HG03280 (cell line): ENCODE results near the gene MAB21L1.

Source experiments
- ATAC-seq: cut with Tn5 transposase; IDR thresholded peaks from one replicate; pipeline ENCODE4 v1.9.1; 2021; ENCODE audit warnings: mild to moderate bottlenecking, moderate library complexity; ENCODE audit not compliant: unreplicated experiment

Gene MAB21L1

DNA sequence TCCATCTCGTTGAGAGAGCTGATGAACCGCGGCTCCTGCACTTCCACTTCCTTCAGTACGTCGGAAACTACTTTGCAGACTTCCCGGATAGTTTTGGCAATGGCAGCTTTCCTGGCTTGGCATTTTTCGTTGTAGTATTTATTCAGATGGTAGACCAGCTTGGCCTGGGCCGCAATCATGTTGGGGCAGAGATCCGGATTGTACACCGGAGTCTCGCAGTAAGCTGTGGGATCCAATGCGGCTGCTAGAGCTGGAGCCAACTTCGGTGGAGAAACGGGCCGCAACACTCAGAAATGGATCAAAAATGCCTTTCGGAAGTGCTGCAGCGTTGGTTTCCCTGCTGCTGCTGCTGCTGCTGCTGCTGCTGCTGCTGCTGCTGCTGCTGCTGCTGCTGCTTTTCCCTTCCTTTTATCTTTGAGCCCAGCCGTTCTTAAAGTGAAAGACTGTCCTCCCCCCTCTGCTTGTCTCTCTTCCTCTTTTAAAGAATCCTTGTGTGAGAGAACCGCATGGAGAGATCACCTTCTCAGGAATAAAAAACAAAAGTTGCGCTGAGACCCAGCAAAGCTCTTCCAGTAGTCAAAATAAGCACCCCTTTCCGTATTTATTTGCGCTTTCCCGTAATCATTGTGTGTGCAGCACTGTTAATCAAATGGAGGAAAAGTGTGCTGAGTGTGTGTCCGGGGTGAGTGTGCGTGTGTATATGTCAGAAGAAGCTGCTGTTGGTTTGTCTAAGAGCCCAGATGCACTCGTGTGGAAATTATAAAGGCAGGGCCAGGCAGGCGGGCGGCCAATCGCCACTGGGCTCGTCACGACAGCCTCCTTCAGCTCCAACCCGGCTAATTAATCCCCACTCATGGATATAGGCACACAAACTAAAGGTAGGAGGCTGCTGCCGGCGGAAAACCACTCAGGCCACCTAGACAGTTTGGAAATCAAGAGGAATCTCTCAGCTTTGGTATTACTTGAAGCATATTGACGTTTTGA is at the start of gene MAB21L1:
Gene MAB21L1, minus strand, starts transcription at position 730 of the 984 bp plus-strand sequence. Its CDS starts 551 bp downstream, at position 179.
- no peak for ATAC-seq

DNA sequence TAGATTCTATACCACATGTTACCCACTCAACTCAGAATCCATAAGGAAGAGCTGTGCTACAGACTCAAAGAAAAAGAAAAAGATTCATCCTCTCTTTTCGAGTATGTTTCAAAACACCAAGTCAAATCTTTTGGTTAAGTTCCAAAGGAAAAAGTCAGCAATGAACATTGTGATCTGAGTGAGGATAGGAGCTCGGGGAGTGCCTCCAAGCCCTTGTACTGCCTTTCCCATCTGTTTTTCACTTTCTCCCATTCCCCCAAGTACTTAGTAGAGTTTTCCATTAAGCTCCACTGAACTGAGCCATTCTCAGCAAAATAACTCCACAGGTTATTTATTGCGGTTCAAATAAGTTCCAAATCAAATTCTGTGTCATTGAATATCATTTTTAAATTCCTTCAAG is 47.7 kb upstream of the MAB21L1 start:
- no peak for ATAC-seq

DNA sequence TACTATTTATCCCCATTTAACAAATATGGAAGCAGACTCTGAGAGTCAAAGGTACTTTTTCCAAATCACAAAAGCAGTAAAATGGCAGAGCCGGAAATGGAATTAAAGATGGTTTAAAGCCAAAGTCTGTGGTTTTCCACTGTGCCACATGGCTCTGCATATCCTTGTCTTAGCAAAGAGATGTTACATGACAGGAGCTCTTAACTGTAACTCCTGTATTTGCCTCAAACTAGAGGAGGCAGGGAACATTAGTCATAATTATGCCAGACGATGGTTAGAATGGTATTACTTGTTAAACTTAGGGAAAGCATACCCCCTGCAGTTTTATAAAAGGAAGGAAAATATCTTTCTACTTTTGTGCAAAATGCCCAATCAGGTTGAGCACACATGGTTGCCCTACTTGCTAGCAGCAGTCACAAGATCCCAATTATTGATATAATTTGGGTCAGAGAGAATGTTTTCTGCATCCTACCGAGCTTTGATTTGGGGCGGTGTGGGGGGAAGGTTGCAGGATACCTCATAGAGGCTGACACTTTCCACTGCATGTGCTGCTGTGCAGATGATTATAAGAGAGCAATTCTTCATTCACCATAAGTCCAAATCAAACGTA is 42.0 kb upstream of the MAB21L1 start:
- ATAC-seq = no peak

DNA sequence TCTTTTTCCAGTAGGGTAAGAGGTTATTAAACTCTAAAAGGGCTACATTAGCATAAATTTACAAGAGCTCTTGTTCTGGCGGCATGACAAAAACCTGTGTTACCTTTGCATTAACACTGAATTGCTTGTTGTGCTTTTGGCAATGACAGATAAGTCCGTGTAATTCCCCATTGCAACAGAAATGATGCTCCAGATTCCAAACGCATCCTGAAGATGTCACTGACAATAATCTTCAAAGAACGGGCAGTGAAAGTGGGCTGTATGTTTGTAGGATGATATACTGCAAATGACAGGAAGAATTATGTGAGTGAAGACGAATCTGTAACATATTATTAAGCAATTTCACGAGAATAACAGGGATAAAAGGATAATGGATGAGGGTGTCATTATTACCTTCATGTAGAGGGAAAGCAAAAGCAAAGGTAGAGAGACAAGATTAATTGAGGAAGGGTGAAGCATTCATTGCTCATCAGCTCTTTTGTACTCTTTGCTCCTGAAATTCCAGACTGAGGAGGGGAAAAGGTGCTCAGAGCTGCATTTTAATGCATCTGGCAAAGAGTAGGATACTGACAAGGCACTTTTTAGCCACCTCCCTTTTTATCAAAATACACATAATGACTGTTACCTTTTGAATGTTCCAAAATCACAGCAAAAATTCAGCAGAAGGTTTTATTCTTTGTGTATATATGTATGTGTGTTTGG is 38.5 kb upstream of the MAB21L1 start:
- ATAC-seq = no peak

DNA sequence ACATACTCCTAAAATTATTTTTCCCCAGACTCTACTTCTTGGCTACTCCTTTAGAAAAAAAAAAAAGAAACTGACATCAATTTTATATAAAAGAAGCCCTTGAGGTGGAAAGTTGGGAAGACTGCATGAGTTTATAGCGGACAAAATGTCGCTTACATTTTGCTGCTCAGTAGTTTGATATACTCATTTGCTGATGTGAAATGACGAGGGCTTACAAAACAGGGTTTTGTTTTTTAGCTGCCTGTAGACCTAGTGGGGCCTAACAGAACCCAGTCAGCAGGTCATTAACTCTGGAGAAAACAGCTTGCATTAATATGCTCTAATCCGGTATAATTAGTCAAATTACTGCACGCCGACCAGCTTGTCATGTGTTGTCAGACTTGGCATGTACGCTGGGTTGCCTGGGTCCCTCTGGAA is 37.6 kb upstream of the MAB21L1 start:
- no peak for ATAC-seq

DNA sequence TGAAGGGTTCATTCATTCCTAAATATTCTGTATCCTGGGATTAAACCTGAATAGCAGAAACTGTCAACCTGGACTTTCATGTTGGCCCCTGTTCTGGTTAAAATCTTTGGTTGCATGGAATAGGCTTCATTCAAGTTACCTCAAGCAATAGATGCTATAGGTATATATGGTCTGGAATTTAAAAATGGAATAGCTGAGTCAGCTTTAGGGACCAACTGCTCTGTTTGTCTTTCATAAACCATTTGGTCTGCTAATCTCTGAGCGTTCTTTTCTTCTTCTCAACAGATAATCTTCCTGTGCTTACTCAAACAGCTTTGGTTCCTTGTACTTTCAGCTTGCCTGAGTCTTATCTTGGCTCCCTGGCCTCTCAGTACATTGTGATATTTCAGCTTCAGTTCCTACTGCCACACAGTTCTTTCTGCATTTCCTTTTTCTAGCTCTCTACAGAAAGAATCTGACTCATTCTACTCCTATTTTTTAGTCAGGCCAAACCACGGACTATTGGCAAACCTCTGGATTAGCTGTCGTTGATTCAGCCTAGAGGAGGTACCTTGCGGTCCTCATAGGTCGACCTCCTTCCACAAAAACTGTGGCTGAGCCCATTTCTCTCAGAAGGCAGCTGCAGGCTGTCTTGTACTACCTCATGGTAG is 35.9 kb upstream of the MAB21L1 start:
- no peak for ATAC-seq

DNA sequence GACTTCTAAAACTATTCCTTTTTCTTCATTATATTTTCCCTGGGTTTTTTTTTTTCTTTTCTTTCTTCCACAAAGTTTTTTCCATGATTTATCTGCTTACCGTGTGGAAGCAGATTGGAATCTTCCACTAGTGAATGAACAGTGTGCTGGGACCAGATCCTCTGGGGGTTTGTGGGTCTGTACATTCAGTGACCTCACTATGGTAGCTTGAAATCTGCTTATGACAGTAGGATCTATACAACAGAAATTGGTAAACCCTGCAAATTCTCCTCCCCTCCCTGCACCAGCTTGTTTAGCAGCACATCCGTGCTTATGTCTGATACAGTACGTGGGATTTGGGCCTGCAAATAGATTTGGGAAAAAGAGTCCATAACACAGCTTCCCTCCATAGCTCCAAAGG is 26.0 kb upstream of the MAB21L1 start:
- ATAC-seq = no peak

DNA sequence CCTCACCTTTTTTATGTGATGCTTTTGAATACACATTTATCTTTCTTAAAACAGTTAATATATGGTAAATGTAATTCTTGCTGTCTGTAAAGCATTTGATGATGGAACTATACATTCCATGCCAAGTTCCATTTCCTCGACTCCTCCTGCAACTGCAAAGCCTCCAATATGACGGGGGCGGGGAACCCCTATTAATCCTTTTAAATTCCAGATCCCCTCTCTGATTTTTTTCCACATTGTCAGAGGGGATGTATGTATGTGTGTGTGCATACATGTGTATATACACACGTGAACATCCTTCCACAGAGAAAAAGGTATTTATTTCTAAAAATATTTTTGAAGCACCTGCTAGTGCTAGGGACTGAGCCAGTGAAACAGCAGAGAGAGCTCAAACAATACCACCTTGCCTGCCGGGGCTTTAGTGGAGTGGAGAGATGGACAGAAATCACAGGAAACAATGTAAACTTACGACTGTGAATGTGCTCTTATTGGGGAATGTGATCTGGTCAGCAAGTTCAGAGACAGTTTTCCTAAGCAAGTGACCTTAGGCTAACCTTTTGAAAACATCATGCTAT is 25.3 kb upstream of the MAB21L1 start:
- ATAC-seq = no peak

DNA sequence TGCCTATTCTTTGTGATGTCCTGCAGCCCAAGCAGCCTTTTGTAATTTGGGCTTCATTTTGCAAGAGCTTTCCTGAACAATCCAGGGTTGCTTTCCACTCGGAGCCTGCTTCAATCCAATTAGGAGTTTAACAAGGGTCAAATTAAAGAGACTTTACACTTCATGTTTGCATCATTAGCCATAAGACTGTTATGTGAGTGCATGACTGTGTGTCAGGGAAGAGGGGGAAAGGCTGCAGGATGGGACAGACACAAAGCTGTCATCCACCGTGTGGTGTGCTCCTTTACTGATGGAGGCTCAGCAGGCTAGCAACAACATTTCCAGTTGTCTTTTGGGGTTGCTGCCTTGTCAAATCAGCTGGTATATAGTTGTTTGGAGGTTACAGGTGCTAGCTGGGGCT is 23.7 kb upstream of the MAB21L1 start:
- no peak for ATAC-seq

DNA sequence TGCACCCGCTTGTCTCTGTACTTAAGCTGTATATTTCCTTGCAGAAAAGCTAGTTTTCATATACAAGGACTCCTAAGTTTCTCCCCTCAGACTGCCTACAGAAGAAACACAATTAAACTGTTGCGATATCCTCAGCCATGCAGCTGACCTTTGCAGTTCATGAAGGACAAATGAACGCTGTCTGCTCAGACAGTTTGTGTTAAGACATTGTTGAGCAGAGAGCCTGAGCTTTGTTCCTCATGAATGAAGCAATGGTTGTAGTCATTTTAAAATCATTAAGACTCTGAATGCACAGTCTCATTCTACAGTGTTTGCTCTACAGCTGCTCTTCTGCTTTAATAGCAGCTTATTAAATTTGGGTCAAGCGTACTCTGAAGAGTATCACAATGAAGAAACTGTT is 23.2 kb upstream of the MAB21L1 start:
- no peak for ATAC-seq

DNA sequence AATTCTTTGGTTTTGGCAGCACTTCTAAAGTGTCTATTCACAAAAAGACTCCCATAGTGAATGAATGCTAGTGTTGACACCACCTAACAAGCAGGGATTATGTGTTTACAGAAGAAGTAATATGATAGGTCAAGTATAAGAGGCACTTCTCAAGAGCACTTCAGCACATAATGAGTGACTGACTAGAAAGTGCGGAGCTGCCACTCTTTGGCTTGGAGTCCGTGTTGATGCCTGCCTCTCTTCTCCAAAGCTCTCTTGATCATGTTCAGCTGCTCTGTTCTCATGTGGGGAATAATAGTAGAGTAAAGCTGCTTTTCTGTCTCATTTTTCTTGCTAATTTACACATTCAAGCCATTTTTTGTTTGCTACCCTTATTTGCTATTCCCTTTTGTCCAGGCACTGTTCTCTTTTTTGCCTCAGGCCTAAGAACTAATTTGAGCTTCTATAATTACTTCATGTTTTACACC is 22.7 kb upstream of the MAB21L1 start:
- ATAC-seq = no peak

DNA sequence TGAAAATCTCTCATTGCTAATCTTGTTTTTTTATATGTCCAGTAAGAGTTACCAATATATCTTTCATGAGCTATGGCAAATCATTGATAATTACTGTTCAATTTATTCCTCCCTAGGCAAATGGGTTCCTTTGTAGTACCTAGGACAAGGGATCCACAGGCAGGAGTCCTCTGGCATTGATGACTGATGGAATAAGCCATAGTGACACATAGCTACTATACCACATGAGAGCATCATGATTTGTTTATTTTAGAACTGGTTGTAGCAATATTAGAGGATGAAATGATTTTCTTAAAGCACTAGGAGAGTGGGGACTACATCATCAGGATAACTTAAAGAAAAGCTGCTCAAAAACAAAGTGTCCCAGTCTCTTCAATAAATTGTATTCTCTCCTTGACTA is 21.7 kb upstream of the MAB21L1 start:
- ATAC-seq = no peak

DNA sequence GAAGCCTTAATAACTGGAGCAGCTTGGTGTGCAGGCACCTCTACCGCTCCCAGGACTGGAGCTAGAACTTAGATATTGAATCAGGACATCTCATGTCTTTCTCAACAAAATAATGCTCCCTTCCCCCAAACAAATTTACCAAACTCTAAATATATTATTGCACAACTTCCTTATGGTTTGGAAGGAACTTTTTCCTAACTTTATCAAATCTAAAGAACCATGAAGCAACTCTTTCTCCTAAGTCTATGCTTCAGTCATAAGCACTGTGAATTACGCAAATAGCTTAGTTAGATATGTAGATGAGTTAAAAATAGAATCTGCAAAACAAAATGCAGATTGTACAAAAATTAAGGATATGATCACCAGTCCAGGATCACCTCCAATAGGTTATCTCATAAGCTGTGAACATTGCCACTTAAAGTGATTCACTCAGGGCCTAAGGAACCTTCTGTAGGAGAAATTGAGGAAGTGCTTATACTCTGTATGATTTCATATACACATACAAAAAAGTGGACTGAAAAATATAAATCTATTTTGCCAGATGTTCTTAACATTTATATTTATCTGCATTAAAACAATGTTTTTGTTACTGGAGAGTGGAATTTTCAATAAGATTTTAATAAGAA is 20.4 kb upstream of the MAB21L1 start:
- no peak for ATAC-seq

DNA sequence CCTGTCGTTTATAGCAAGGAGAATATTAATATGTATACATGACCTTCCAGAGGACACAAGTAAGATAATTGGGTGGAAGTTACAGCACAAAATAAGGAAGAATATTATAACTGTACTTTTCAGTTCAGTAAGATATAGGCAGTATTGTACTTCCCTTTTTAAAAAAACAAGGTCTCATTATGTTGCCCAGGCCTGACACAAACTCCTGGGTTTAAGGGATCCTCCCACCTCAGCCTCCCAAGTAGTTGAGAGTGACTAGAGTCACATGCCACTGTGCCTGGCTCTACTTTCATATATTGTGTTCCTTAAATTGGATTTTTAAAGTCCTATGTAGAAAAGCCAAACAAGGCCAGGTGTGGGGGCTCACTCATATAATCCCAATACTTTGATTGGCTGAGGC is 19.5 kb upstream of the MAB21L1 start:
- no peak for ATAC-seq

DNA sequence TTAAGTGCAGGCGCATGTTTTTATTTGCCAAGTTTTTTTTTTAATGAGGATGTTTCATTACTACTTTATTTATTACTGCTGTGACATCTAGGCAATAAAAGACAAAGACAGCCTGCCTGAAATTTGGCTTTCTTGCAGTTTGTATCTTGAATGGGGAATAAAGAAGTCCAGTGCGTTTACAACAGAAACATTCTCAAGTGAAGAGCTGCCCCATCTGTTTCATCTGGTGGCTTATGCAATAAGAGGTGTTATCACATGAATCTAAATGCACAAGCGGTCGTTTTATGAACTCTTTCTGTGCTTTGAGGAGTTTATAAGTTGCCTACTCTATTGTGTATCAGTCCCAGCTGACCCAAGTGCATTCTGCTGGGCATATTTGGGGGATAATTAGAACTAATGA is 12.6 kb upstream of the MAB21L1 start:
- ATAC-seq = no peak

DNA sequence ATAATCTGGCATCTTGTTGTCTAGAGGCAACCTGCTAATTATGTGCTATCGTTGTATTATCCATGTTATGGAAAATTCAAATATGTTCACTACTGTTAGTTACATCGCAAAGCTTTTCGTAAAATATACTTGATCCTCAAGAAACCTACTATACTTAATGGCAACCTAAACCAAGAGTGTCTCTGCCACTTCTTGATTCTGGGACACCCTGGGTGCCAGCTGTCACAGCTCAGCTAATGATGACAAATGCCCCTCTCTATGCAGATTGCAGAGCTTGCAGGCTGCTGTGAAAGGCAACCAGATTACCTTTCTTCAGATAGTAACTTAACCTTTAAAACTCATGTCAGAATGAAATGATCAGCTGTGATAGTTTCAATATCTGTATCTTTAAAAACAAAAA is 8.9 kb upstream of the MAB21L1 start:
- no peak for ATAC-seq

DNA sequence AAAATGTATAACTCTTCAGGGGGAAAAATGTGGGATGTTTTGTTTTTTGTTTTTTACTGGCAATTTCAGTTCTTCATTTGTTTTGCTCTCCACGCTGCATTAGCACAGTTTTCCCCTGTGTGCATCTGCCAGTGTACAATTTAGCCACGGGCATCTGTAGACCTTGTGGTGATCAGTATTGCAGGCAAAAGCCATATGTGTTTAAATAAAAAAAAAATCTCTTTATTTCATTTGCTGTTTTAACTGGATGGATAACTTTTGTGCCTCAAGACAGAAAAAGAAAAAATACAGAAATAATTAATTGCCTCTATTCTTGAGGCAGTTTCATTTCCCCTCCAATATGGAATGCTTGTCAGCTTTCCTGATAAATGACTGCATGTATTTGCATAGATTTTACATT is 7.9 kb upstream of the MAB21L1 start:
- no peak for ATAC-seq

DNA sequence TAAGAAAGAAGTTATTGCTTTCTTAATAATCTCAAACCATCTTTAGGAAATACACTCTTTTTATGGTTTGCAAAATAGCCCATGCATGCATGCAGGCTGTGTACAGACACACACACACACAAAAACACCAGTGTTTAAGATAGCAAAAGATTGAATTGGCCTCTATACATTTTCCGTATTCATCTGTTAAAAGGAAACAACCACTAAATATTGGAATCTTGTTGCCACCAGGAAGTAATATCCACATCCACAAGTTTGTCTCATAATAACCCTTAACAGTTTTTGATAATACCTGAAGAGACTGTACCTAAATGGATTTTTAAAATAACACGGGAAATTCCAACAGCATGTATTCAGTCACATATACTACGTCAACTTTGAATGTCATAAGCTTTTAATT is 7.3 kb upstream of the MAB21L1 start:
- ATAC-seq = no peak

DNA sequence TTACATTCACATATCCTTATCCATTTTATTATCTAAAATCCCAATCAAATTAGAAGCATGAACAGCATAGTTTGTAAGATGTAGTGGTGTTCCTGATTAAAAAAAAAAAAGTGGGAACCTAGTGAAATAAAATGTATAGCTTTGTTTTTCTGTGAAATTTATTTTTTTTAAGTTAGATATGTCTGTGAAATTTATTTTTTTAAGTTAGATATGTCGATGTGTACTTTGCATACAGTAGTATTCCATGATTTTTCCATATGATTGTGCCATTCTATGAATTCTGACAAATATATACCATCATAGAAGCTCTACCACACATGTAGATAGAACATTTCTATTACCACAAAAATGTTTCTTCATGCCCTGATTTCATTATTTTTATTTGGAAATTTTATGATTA is 6.0 kb upstream of the MAB21L1 start:
- no peak for ATAC-seq

DNA sequence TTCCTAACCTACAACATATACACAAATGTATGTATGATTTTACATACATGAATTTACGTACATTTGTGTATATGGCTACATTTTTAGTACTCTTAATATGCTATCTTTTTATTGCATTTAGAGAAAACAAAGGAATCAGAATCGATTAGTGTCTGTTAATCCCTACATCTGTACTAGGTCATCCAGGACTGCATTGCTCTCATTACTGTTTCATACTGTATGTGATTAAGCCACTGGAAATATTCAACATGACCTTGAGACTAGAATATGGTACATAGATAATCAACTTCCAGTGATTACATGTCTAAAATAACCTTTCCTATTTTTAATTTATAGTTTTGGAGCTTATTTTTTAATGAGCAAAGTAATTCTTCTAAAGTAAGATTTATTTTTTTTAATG is 5.3 kb upstream of the MAB21L1 start:
- ATAC-seq = no peak
